ENCODE measurements around the gene RNF157. TPM values are rescaled to one million over a fixed set of nuclear protein-coding genes. Genes with fewer than 3 reads are reported as not detected.

RNF157 gene
- total RNA-seq, 1 experiment from 2014 or later: 11.2 TPM

GRCh38 chr17:76138234-76138895, 101.9 kb downstream of the RNF157 start:
- DNase-seq (ENCODE audit: low spot score) (peak; percentile 31), ATAC-seq (no peak)
- ChIA-PET CTCF (interaction anchor here (0.6 to 9.7 kb wide), 6 partner anchors 15 to 932 kb away, joined by 3 to 176 read pairs (median 6); no protein-coding TSS in a partner anchor), POLR2A (interaction anchor here (0.6 kb wide), 1 partner anchor 134 kb away, joined by 3 read pairs; no protein-coding TSS in a partner anchor)
- H3K27me3 Mint-ChIP-seq (ENCODE audit: low read depth): peaks cover 76% of the 10 kb centered on the region
- H3K36me3 Mint-ChIP-seq: no peaks in the 10 kb centered on the region
- peaks cover 78% of the 10 kb centered on the region for H3K4me1 Mint-ChIP-seq
- H3K27ac Mint-ChIP-seq: no peak overlapping the region
- no peaks in the 10 kb centered on the region for H3K9me3 Mint-ChIP-seq
- peak overlapping the region; percentile 87 for H3K4me3 Mint-ChIP-seq
- TF ChIP-seq, protein P1, sequence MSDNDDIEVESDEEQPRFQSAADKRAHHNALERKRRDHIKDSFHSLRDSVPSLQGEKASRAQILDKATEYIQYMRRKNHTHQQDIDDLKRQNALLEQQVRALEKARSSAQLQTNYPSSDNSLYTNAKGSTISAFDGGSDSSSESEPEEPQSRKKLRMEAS (CRISPR knock-in tag; IDR thresholded peaks at IDR 0.05): peak; percentile 46; the same call in 1 of the 2 replicates
- TF ChIP-seq GABPB1 (CRISPR knock-in tag; IDR thresholded peaks at IDR 0.05) (peak; percentile 31; the same call in 1 of the 2 replicates), SP1 (CRISPR knock-in tag; conservative IDR thresholded peaks at IDR 0.05) (no peak), ELF4 (CRISPR knock-in tag; IDR thresholded peaks at IDR 0.05; ENCODE audit: low read depth) (no peak), ZNF317 (CRISPR knock-in tag; IDR thresholded peaks at IDR 0.05; ENCODE audit: borderline replicate concordance, low read depth) (no peak), ZNF219 (CRISPR knock-in tag; IDR thresholded peaks at IDR 0.05; ENCODE audit: borderline replicate concordance) (no peak), GTF2I (CRISPR knock-in tag; conservative IDR thresholded peaks at IDR 0.05) (no peak), ZNF281 (CRISPR knock-in tag; IDR thresholded peaks at IDR 0.05) (no peak; the same call in 1 of the 2 replicates)

- peaks cover 68% of the 10 kb centered on the region for H3K27me3 Mint-ChIP-seq (ENCODE audit: low read depth)
- no peak overlapping the region for H3K27ac Mint-ChIP-seq
Observed at GRCh38 chr17:76137351-76138233, 102.7 kb downstream of the RNF157 start.

GRCh38 chr17:76137001-76137350, 103.3 kb downstream of the RNF157 start:
- no peaks in the 10 kb centered on the region for H3K9me3 Mint-ChIP-seq
- no peak for ATAC-seq
- peaks cover 62% of the 10 kb centered on the region for H3K27me3 Mint-ChIP-seq (ENCODE audit: low read depth)
- H3K4me3 Mint-ChIP-seq: peak overlapping the region; percentile 55
- DNase-seq (ENCODE audit: low spot score): peak; percentile 32
- no peak overlapping the region for H3K27ac Mint-ChIP-seq
- ChIA-PET CTCF (interaction anchor here (0.6 to 9.7 kb wide), 7 partner anchors 8 to 143 kb away, joined by 3 to 176 read pairs (median 8); no protein-coding TSS in a partner anchor), POLR2A (interaction anchor here (1.0 kb wide), 1 partner anchor 12 kb away, joined by 3 read pairs; no protein-coding TSS in a partner anchor)
- peaks cover 74% of the 10 kb centered on the region for H3K4me1 Mint-ChIP-seq
- no peaks in the 10 kb centered on the region for H3K36me3 Mint-ChIP-seq
- TF ChIP-seq ZNF263 (CRISPR knock-in tag; IDR thresholded peaks at IDR 0.05; ENCODE audit: low read depth) (no peak), NR3C1 (CRISPR knock-in tag; conservative IDR thresholded peaks at IDR 0.05; ENCODE audit: low read depth) (no peak), NR1H2 (CRISPR knock-in tag; IDR thresholded peaks at IDR 0.05) (no peak), JUN (CRISPR knock-in tag; IDR thresholded peaks at IDR 0.05) (no peak), ZNF281 (CRISPR knock-in tag; IDR thresholded peaks at IDR 0.05) (no peak), E2F5 (CRISPR knock-in tag; IDR thresholded peaks at IDR 0.05) (no peak), OVOL2 (CRISPR knock-in tag; IDR thresholded peaks at IDR 0.05; ENCODE audit: borderline replicate concordance) (no peak), ATF6 (CRISPR knock-in tag; IDR thresholded peaks at IDR 0.05) (no peak), ERG (CRISPR knock-in tag; IDR thresholded peaks at IDR 0.05) (no peak)

More at GRCh38 chr17:76137351-76138233, 102.7 kb downstream of the RNF157 start:
- DNase-seq (ENCODE audit: low spot score) (peak; percentile 31), ATAC-seq (no peak)
- H3K36me3 Mint-ChIP-seq: no peaks in the 10 kb centered on the region
- peak overlapping the region; percentile 87 for H3K4me3 Mint-ChIP-seq
- CTCF ChIA-PET: interaction anchor here (0.6 to 9.7 kb wide), 8 partner anchors 8 to 143 kb away, joined by 3 to 176 read pairs (median 6); no protein-coding TSS in a partner anchor
- POLR2A ChIA-PET: interaction anchor here (0.6 kb wide), 1 partner anchor 135 kb away, joined by 3 read pairs; no protein-coding TSS in a partner anchor
- peaks cover 77% of the 10 kb centered on the region for H3K4me1 Mint-ChIP-seq
- TF ChIP-seq ZNF138 (CRISPR knock-in tag; conservative IDR thresholded peaks at IDR 0.05): no peak
- peak; percentile 35; the same call in 1 of the 2 replicates for TF ChIP-seq TP53 (CRISPR knock-in tag; IDR thresholded peaks at IDR 0.05)
- no peaks in the 10 kb centered on the region for H3K9me3 Mint-ChIP-seq
